GM18502 (cell line): ENCODE measurements around the gene SPATA7.
A peak's percentile ranks its signal among the peaks of the same experiment; 100 is the strongest.

Experiments
- ATAC-seq: cut with Tn5 transposase; IDR thresholded peaks from one replicate; pipeline ENCODE4 v1.9.1; 2021; ENCODE audit warnings: mild to moderate bottlenecking; ENCODE audit not compliant: unreplicated experiment, poor library complexity

SPATA7 gene

GRCh38 chr14:88392609-88393008 lies 7.2 kb downstream of the SPATA7 start:
- ATAC-seq = no peak

- ATAC-seq = no peak
Measured at GRCh38 chr14:88411039-88411438, 25.6 kb downstream of the SPATA7 start.

- ATAC-seq = no peak
Measured at GRCh38 chr14:88417594-88417993, 32.1 kb downstream of the SPATA7 start.

- no peak for ATAC-seq
Measured at GRCh38 chr14:88420187-88420586, 34.7 kb downstream of the SPATA7 start.

- ATAC-seq = no peak
Measured at GRCh38 chr14:88421286-88421685, 35.8 kb downstream of the SPATA7 start.

- no peak for ATAC-seq
Measured at GRCh38 chr14:88422047-88422446, 36.6 kb downstream of the SPATA7 start.

GRCh38 chr14:88422919-88423650 lies 37.6 kb downstream of the SPATA7 start:
- no peak for ATAC-seq

- no peak for ATAC-seq
Measured at GRCh38 chr14:88424573-88424972, 39.1 kb downstream of the SPATA7 start.

GRCh38 chr14:88426271-88426670 lies 40.8 kb downstream of the SPATA7 start:
- no peak for ATAC-seq

- no peak for ATAC-seq
Measured at GRCh38 chr14:88430976-88431375, 45.5 kb downstream of the SPATA7 start.

- no peak for ATAC-seq
Measured at GRCh38 chr14:88437658-88438057, 52.2 kb downstream of the SPATA7 start.

GRCh38 chr14:88439088-88439487 lies 53.6 kb downstream of the SPATA7 start:
- no peak for ATAC-seq

GRCh38 chr14:88452231-88452630 lies 66.8 kb downstream of the SPATA7 start:
- no peak for ATAC-seq

GRCh38 chr14:88454886-88455285 lies 69.4 kb downstream of the SPATA7 start:
- no peak for ATAC-seq

GRCh38 chr14:88463318-88463717 lies 77.9 kb downstream of the SPATA7 start:
- peak; percentile 63 for ATAC-seq

GRCh38 chr14:88468406-88468805 lies 82.9 kb downstream of the SPATA7 start:
- ATAC-seq = no peak

- ATAC-seq = no peak
Measured at GRCh38 chr14:88470542-88471440, 85.3 kb downstream of the SPATA7 start.

- no peak for ATAC-seq
Measured at GRCh38 chr14:88473791-88474190, 88.3 kb downstream of the SPATA7 start.

- no peak for ATAC-seq
Measured at GRCh38 chr14:88476214-88476774, 90.8 kb downstream of the SPATA7 start.

- no peak for ATAC-seq
Measured at GRCh38 chr14:88476825-88477224, 91.4 kb downstream of the SPATA7 start.
